IPS DF 6.9 (cell line): Measurements from ENCODE around the gene MACROD2.

ENCODE experiments used
- DNase-seq: peaks from one replicate; pipeline ENCODE4 v3.0.0-alpha.2; 2013; ENCODE audit warnings: low read depth, low spot score
- H3K27ac ChIP-seq: one replicate; pipeline ENCODE4 v1.5.1; 2013; ENCODE audit warnings: low read length, control low read depth
- H3K27me3 ChIP-seq: 2 replicates; pipeline ENCODE4 v1.6.1; 2013; ENCODE audit warnings: mild to moderate bottlenecking, low read length; ENCODE audit not compliant: control insufficient read depth, insufficient read depth
- H3K36me3 ChIP-seq: 2 replicates; pipeline ENCODE4 v1.6.1; 2013; ENCODE audit warnings: low read length; ENCODE audit not compliant: control insufficient read depth, insufficient read depth
- H3K4me1 ChIP-seq: 2 replicates; pipeline ENCODE4 v1.6.1; 2013; ENCODE audit warnings: low read length; ENCODE audit not compliant: control insufficient read depth, insufficient read depth
- H3K4me3 ChIP-seq: 2 replicates; pipeline ENCODE4 v1.5.1; 2013; ENCODE audit warnings: mild to moderate bottlenecking, low read length
- H3K9me3 ChIP-seq: 2 replicates; pipeline ENCODE4 v1.6.1; 2013; ENCODE audit warnings: low read length, inconsistent platforms; ENCODE audit not compliant: control insufficient read depth, insufficient read depth
- WGBS: extraction: QIAGEN DNeasy Blood & Tissue Kit; methylation state at CpG from one replicate; pipeline ENCODE4 v1.1.7; 2013; ENCODE audit warnings: mixed read lengths, missing lambda C conversion rate; ENCODE audit not compliant: insufficient read length, insufficient coverage; 5-methylcytosine and 5-hydroxymethylcytosine counted together

Gene MACROD2

DNA sequence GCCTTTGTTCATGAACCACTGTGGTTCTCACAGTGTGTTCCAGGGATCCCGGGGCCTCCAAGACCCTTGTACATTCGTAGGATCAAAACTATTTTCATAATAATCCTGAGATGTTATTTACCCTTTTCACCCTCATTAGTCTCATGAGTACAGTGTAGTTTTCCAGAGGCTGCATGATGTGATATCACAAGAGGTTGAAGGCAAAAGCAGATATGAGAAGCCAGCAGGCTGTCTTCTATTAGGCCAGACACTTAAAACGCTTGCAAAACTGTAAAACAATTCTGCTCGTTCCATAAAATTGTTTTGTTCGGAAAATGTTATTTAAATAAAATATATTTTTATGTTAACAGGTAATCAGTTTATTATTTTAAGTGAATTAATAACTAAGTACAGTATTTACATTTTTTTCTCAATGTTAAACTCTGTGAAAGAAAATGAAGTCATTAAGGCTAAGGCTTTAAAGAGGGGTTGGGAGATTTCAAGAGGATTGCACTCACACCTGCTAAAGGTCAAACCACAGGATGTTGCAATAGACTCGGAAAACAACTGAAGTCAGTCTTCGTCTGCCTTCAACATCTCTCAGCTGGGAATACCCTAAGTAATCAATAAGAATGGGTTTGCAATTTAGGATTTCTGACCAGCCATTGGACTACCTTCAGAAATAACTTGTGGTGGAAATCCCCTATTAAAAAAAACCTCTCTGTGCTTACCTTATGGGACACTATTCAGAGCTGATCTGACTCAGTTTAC lies 2103.7 kb downstream of the MACROD2 start:
- Histone ChIP-seq H3K27me3 (no peaks in the 10 kb centered on the region), H3K27ac (no peak overlapping the region), H3K4me3 (no peak overlapping the region), H3K9me3 (no peaks in the 10 kb centered on the region; the same call in 1 of the 2 replicates), H3K36me3 (no peaks in the 10 kb centered on the region), H3K4me1 (no peaks in the 10 kb centered on the region)
- no CpG with 5 or more reads among the region's 7 CpGs for WGBS
- no peak for DNase-seq

GRCh38 chr20:16100111-16100510 lies 2104.8 kb downstream of the MACROD2 start:
- no peaks in the 10 kb centered on the region for H3K27me3 ChIP-seq
- no peak for DNase-seq
- WGBS: no CpG with 5 or more reads among the region's 3 CpGs
- H3K4me1 ChIP-seq: no peaks in the 10 kb centered on the region
- H3K36me3 ChIP-seq: no peaks in the 10 kb centered on the region
- H3K4me3 ChIP-seq: no peak overlapping the region
- H3K9me3 ChIP-seq: no peaks in the 10 kb centered on the region; the same call in 1 of the 2 replicates
- no peak overlapping the region for H3K27ac ChIP-seq

DNA sequence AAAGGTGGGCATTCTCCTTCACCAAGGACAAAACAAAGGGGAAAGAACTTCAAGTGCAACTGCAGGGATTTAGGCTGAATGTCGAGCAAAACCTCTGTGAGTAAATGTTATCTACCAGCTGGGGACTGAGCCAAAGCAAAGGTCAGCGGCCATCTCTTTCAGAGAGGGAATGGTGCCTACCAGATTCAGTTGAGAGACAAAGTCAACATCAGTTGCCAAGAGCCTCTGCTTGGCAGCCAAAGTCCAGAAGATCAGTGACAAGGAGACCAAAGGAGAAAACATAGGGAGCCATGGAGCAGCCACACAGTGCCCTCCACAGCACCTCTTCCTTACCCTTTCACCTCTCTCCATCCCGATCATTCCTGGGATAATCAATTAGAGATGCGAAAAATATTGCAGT lies 2105.5 kb downstream of the MACROD2 start:
- WGBS: no CpG with 5 or more reads among the region's 4 CpGs
- DNase-seq: no peak
- H3K27me3 ChIP-seq: no peaks in the 10 kb centered on the region
- H3K27ac ChIP-seq: no peak overlapping the region
- H3K4me3 ChIP-seq: no peak overlapping the region
- no peaks in the 10 kb centered on the region; the same call in 1 of the 2 replicates for H3K9me3 ChIP-seq
- no peaks in the 10 kb centered on the region for H3K36me3 ChIP-seq
- no peaks in the 10 kb centered on the region for H3K4me1 ChIP-seq
